HG02884 (cell line): ENCODE measurements around the gene DGKI.

Source experiments
- ATAC-seq: cut with Tn5 transposase; IDR thresholded peaks from one replicate; pipeline ENCODE4 v1.9.1; 2021; ENCODE audit warnings: mild to moderate bottlenecking, moderate library complexity; ENCODE audit not compliant: unreplicated experiment

The DGKI gene

GRCh38 chr7:137388916-137389315 lies 457.9 kb downstream of the DGKI start:
- no peak for ATAC-seq

- ATAC-seq: no peak
Measured at GRCh38 chr7:137386966-137387365, 459.8 kb downstream of the DGKI start.

- ATAC-seq: no peak
Measured at GRCh38 chr7:137381045-137381444, 465.7 kb downstream of the DGKI start.

- no peak for ATAC-seq
Measured at GRCh38 chr7:137373507-137373906, 473.3 kb downstream of the DGKI start.

GRCh38 chr7:137371616-137372015 lies 475.2 kb downstream of the DGKI start:
- ATAC-seq: no peak

- no peak for ATAC-seq
Measured at GRCh38 chr7:137366995-137367394, 479.8 kb downstream of the DGKI start.

- ATAC-seq: no peak
Measured at GRCh38 chr7:137363683-137364082, 483.1 kb downstream of the DGKI start.

- no peak for ATAC-seq
Measured at GRCh38 chr7:137360087-137360679, 486.6 kb downstream of the DGKI start.

- no peak for ATAC-seq
Measured at GRCh38 chr7:137354961-137355360, 491.8 kb downstream of the DGKI start.

- no peak for ATAC-seq
Measured at GRCh38 chr7:137354396-137354795, 492.4 kb downstream of the DGKI start.

- no peak for ATAC-seq
Measured at GRCh38 chr7:137351941-137352340, 494.8 kb downstream of the DGKI start.

- ATAC-seq: no peak
Measured at GRCh38 chr7:137345799-137346449, 500.9 kb downstream of the DGKI start.

- no peak for ATAC-seq
Measured at GRCh38 chr7:137343281-137343841, 503.4 kb downstream of the DGKI start, which contains the start of gene PTN. PTN (minus strand) TSS chr7:137343733; CDS start chr7:137254973, 88,760 bp downstream.

- no peak for ATAC-seq
Measured at GRCh38 chr7:137342828-137343261, 503.9 kb downstream of the DGKI start.

GRCh38 chr7:137342265-137342664 lies 504.5 kb downstream of the DGKI start:
- ATAC-seq: no peak

- ATAC-seq: no peak
Measured at GRCh38 chr7:137337902-137338301, 508.9 kb downstream of the DGKI start.

GRCh38 chr7:137335814-137336213 lies 511.0 kb downstream of the DGKI start:
- ATAC-seq: no peak

- no peak for ATAC-seq
Measured at GRCh38 chr7:137331378-137331777, 515.4 kb downstream of the DGKI start.
